GM18873 (cell line): ENCODE results near the gene TRAT1.
A peak's percentile ranks its signal among the peaks of the same experiment; 100 is the strongest.

Source experiments
- ATAC-seq: cut with Tn5 transposase; IDR thresholded peaks from one replicate; pipeline ENCODE4 v1.9.1; 2021; ENCODE audit warnings: mild to moderate bottlenecking, moderate library complexity, moderate number of reproducible peaks; ENCODE audit not compliant: unreplicated experiment, low FRiP score

Gene TRAT1

DNA sequence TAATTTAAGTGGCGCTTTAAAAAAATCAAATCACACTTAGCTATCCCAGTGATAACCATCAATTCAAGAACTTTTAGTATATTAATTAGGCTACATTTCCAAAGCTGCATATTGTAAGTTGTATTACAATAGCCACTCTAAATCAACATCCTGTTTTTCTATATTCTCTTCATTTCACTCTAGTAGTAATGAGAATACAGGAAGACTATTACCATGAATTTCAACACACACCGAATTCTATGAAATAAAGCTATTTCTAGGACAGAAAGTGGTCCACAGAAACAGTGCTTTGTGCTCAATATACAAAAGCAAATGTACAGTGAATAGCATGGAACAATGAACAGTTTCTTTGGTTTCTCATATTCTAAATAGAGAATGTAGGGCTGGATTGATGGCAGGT lies 24.6 kb downstream of the TRAT1 start:
- ATAC-seq = no peak

DNA sequence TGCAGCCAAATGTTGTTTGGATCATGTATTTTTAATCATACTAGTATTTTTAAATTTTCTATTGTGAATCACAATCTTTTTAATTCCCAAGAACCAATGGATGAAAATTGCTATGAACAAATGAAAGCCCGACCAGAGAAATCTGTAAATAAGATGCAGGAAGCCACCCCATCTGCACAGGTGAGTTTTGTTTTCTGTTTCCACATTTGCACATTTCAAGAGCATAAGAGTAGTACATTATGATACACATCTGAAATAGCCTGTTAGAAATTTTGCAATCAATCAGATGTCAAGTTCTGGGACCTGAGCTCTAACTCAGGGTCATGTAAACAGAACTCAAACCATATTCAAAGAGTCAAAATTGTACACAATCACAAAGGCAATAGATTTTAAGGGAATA lies 26.5 kb downstream of the TRAT1 start:
- no peak for ATAC-seq

- ATAC-seq = no peak
Observed at GRCh38 chr3:108861401-108861800, 38.8 kb downstream of the TRAT1 start.

- ATAC-seq = peak; percentile 52
Observed at GRCh38 chr3:108862865-108863798, 40.5 kb downstream of the TRAT1 start.

DNA sequence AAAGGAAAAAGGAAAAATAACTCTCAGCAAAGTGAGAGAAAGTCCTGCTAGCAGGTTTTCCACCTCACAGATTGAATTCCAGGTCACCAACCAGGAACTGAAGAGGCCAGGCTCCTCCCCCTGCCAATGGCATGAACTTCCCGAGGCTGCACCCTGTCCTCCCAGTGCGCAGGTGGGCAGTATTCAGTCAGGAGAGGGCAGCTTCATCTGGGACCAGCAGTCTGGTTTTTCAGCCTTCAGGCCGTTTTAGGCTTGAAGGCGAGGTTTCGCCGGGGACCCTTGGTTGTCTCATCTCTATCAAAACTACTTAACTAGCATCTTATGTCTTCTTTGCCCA lies 41.2 kb downstream of the TRAT1 start:
- no peak for ATAC-seq

DNA sequence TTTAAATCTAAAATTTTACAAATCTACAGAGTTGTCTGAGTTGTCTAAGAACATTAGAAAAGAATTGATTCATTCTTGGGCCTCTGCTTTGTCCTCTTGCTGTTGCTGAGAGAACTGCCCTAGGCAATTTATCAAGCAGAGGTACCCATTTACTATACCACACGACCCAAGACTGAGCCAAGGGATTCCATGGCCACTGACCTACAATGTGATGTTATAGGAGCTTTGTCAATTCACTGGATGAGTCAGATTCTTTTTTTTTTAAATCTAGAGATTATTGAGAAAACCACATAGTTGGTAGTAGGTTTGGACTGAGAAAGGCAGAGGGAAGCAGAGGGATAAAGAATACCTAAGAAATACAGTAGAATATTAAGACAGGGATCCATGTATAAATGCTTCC lies 55.3 kb downstream of the TRAT1 start:
- ATAC-seq = no peak

GRCh38 chr3:108879915-108880314 lies 57.3 kb downstream of the TRAT1 start:
- no peak for ATAC-seq

DNA sequence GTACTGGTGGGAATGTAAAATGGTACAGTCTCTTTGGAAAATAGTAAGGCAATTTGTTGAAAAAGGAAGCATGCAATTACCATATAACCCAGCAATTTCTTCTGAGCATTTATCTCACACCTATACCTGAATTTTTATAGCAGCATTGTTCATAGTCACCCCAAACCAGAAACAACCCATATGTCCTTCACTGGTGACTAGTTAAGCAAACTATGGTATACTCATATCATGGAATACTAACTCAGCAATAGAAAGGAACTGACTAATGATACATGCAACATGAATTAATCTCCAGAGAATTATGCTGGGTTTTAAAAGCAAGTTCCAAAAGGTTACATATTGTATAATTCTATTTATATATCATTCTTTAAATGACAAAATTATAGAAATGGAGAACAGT lies 60.2 kb downstream of the TRAT1 start:
- no peak for ATAC-seq

GRCh38 chr3:108883373-108883772 lies 60.8 kb downstream of the TRAT1 start:
- ATAC-seq = no peak

GRCh38 chr3:108887121-108887520 lies 64.5 kb downstream of the TRAT1 start:
- ATAC-seq = no peak

DNA sequence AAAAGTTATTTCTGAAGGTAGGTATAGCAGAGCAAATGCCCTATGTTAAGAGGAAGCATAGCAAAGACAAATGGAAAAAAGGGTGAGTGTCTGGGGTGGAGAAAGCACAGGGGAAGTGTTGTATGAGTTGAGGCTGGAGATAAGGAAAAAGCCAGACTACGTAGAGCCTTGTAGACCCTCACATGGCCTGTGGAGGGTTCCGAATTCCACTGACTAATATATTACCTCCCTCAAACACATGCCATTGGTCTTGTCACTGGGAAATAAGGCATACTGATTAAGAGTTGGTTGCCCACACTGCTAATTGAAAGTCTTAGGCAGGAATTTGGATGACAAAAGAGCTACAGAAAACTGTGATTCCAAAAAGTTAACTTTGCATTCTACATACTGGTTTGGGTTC lies 65.2 kb downstream of the TRAT1 start:
- no peak for ATAC-seq

- no peak for ATAC-seq
Observed at GRCh38 chr3:108891833-108892232, 69.2 kb downstream of the TRAT1 start.

GRCh38 chr3:108894981-108895380 lies 72.4 kb downstream of the TRAT1 start:
- ATAC-seq = no peak

DNA sequence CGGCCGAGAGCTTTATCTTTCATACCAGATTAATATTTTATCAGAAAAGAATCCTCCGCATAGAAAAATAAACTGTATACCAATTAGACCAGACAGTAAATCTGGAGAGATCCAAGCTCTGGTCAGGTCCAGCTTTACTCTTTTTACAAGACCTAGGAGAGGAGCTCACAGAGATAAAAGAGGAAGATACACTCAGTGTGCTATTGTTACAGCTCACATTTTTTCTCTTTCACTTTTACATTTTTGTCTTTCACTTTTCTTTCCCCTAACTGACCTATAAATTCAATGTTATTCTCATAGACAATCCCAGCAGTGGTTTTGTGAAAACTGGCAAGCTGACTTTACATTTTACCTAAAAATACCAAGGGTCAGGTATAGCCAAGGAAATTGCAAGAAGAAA lies 75.3 kb downstream of the TRAT1 start:
- no peak for ATAC-seq

DNA sequence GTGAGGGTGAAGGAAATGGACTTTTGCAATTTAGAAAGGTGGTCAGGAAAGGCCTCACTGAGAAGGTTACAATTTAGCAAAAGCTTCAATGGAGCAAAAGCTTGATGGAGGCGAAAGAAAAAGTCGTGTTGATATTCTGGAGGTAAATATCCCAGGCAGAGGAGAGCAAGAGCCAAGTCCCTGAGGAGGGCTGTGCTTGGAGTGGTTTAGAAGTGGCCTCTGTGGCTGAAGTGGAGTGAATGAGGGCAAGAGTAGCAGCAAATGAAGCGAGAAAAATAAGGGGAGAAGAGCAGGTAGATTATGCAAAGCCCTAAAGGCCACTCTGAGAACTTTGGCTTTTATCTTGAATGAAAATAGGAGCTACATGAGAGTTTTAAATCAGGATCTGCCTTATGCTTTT lies 76.9 kb downstream of the TRAT1 start:
- no peak for ATAC-seq
